Epidermal melanocyte (primary cell): ENCODE measurements around the gene TMEM239.
"Not testable (repeated sequence)": the region's sequence is repeated elsewhere in the genome, so short reads cannot be mapped to it uniquely, and the experiment has no call there.

ENCODE experiments used
- DNase-seq: peaks from one replicate; pipeline ENCODE4 v3.0.0; 2011; ENCODE audit warnings: low spot score; ENCODE audit not compliant: insufficient read length

Gene TMEM239

GRCh38 chr20:2820084-2820895 is 4.1 kb downstream of the TMEM239 start:
- DNase-seq, result no peak

- DNase-seq, result no peak
Measured at GRCh38 chr20:2820896-2821869, 5.0 kb downstream of the TMEM239 start.

- DNase-seq, result no peak
Measured at GRCh38 chr20:2822073-2822472, 5.9 kb downstream of the TMEM239 start.

GRCh38 chr20:2825761-2826160 is 9.6 kb downstream of the TMEM239 start:
- DNase-seq, result no peak

- no peak for DNase-seq
Measured at GRCh38 chr20:2826655-2827054, 10.5 kb downstream of the TMEM239 start.

- DNase-seq, result no peak
Measured at GRCh38 chr20:2829376-2829775, 13.2 kb downstream of the TMEM239 start.

GRCh38 chr20:2831206-2831605 is 15.0 kb downstream of the TMEM239 start:
- not testable (repeated sequence) for DNase-seq

- no peak for DNase-seq
Measured at GRCh38 chr20:2833761-2834160, 17.6 kb downstream of the TMEM239 start.

- DNase-seq, result no peak
Measured at GRCh38 chr20:2834401-2835110, 18.4 kb downstream of the TMEM239 start.

- no peak for DNase-seq
Measured at GRCh38 chr20:2835331-2835796, 19.2 kb downstream of the TMEM239 start.

- DNase-seq, result no peak
Measured at GRCh38 chr20:2836035-2836434, 19.9 kb downstream of the TMEM239 start.

GRCh38 chr20:2837221-2837960 is 21.2 kb downstream of the TMEM239 start:
- no peak for DNase-seq

- no peak for DNase-seq
Measured at GRCh38 chr20:2838170-2838797, 22.1 kb downstream of the TMEM239 start.

GRCh38 chr20:2838847-2839671 is 22.9 kb downstream of the TMEM239 start:
- DNase-seq, result no peak

- DNase-seq, result no peak
Measured at GRCh38 chr20:2839732-2840137, 23.6 kb downstream of the TMEM239 start.

GRCh38 chr20:2840138-2840966 is 24.2 kb downstream of the TMEM239 start, which contains the start of the genes PCED1A and VPS16:
PCED1A (minus strand) TSS chr20:2840655; CDS start chr20:2839912, 743 bp downstream.
VPS16 (plus strand) TSS chr20:2840745; CDS start chr20:2840775, 30 bp downstream.
- peak; percentile 96 for DNase-seq

- DNase-seq, result peak; percentile 70
Measured at GRCh38 chr20:2840967-2841531, 24.9 kb downstream of the TMEM239 start.

GRCh38 chr20:2845607-2846006 is 29.4 kb downstream of the TMEM239 start:
- DNase-seq, result no peak
